ENCODE results near the gene PPP1R18. TPM values are rescaled to one million over a fixed set of nuclear protein-coding genes. Genes with fewer than 3 reads are reported as not detected.

PPP1R18 gene
- total and polyA plus RNA-seq, 9 of the 15 experiments (the other 6 are each of a cell fraction or from before 2014, with no cell fraction given) = 12.0 to 99.2 (median 42.6) TPM

DNA sequence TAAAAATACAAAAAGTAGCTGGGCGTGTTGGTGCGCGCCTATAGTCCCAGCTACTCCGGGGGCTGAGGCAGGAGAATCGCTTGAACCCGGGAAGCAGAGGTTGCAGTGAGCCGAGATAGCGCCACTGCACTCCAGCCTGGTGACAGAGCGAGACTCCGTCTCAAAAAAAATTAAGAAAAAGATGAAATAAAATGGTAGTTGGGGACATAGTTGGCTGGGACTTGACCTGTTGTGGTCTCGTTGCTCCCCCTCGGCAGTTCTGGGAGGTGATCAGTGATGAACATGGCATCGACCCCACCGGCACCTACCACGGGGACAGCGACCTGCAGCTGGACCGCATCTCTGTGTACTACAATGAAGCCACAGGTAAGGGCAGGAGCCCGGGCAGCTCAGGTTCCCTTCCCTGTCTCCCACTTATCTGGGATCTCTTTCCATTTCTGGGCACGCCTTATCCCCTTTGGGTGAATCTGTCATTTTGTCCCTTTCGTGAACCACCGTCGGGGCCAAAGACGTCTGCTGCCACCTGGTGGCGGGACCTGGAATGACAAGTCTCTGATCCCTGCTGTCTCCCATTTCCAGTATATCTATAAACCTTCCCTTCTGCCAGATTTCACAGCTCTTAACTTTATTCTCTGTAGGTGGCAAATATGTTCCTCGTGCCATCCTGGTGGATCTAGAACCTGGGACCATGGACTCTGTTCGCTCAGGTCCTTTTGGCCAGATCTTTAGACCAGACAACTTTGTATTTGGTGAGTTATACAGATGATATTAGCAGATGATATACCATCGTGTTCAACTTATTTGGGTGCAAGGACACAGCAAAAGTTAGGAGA, 36.1 kb upstream of the PPP1R18 start (continued):
- TF ChIP-seq ZNF140 (CRISPR knock-in tag; IDR thresholded peaks at IDR 0.05) (no peak), ZNF79 (CRISPR knock-in tag; IDR thresholded peaks at IDR 0.05; ENCODE audit: low read depth) (no peak), ZNF124 (CRISPR knock-in tag; IDR thresholded peaks at IDR 0.05) (no peak), HSF4 (CRISPR knock-in tag; IDR thresholded peaks at IDR 0.05; ENCODE audit: borderline replicate concordance) (no peak), BDP1 (IDR thresholded peaks at IDR 0.05; ENCODE audit: insufficient read depth, insufficient read length) (no peak), ZNF707 (CRISPR knock-in tag; conservative IDR thresholded peaks at IDR 0.05) (no peak), MXI1 (IDR thresholded peaks at IDR 0.05; ENCODE audit: low read depth, low read length) (no peak; the same call in 1 of the 2 replicates), SMARCB1 (IDR thresholded peaks at IDR 0.05; ENCODE audit: insufficient read length, low read depth) (no peak), NCOA1 (IDR thresholded peaks at IDR 0.05; ENCODE audit: low read depth) (no peak), ZFP1 (CRISPR knock-in tag; IDR thresholded peaks at IDR 0.05) (no peak), U2AF2 (optimal IDR thresholded peaks at IDR 0.05; ENCODE audit: low read depth, low read length) (no peak), CSDE1 (IDR thresholded peaks at IDR 0.05) (no peak), SIN3A (IDR thresholded peaks at IDR 0.05; ENCODE audit: borderline replicate concordance in 2 of 2, control insufficient read depth in 1 of 2, low read depth in 2 of 2, low read length in 2 of 2) (peak; percentile 69 to 75; a peak in 2 of 4 replicates), SRSF3 (IDR thresholded peaks at IDR 0.05; ENCODE audit: insufficient read depth, low read length) (no peak)
- TF ChIP-seq, protein P1, sequence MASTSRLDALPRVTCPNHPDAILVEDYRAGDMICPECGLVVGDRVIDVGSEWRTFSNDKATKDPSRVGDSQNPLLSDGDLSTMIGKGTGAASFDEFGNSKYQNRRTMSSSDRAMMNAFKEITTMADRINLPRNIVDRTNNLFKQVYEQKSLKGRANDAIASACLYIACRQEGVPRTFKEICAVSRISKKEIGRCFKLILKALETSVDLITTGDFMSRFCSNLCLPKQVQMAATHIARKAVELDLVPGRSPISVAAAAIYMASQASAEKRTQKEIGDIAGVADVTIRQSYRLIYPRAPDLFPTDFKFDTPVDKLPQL (IDR thresholded peaks at IDR 0.05; ENCODE audit: extremely low read depth, insufficient read length) = no peak
- TF ChIP-seq, protein P2, sequence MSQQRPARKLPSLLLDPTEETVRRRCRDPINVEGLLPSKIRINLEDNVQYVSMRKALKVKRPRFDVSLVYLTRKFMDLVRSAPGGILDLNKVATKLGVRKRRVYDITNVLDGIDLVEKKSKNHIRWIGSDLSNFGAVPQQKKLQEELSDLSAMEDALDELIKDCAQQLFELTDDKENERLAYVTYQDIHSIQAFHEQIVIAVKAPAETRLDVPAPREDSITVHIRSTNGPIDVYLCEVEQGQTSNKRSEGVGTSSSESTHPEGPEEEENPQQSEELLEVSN (IDR thresholded peaks at IDR 0.05; ENCODE audit: borderline replicate concordance in 1 of 2, extremely low read depth in 1 of 2, insufficient read depth in 1 of 2, insufficient read length in 1 of 2, low read depth in 1 of 2, low read length in 1 of 2, poor library complexity in 1 of 2, severe bottlenecking in 1 of 2) = no peak
- TF ChIP-seq, protein P3, sequence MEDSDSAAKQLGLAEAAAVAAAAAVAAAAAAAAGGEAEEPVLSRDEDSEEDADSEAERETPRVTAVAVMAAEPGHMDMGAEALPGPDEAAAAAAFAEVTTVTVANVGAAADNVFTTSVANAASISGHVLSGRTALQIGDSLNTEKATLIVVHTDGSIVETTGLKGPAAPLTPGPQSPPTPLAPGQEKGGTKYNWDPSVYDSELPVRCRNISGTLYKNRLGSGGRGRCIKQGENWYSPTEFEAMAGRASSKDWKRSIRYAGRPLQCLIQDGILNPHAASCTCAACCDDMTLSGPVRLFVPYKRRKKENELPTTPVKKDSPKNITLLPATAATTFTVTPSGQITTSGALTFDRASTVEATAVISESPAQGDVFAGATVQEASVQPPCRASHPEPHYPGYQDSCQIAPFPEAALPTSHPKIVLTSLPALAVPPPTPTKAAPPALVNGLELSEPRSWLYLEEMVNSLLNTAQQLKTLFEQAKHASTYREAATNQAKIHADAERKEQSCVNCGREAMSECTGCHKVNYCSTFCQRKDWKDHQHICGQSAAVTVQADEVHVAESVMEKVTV (CRISPR knock-in tag; IDR thresholded peaks at IDR 0.05) = peak; percentile 94
- TF ChIP-seq, protein P4, sequence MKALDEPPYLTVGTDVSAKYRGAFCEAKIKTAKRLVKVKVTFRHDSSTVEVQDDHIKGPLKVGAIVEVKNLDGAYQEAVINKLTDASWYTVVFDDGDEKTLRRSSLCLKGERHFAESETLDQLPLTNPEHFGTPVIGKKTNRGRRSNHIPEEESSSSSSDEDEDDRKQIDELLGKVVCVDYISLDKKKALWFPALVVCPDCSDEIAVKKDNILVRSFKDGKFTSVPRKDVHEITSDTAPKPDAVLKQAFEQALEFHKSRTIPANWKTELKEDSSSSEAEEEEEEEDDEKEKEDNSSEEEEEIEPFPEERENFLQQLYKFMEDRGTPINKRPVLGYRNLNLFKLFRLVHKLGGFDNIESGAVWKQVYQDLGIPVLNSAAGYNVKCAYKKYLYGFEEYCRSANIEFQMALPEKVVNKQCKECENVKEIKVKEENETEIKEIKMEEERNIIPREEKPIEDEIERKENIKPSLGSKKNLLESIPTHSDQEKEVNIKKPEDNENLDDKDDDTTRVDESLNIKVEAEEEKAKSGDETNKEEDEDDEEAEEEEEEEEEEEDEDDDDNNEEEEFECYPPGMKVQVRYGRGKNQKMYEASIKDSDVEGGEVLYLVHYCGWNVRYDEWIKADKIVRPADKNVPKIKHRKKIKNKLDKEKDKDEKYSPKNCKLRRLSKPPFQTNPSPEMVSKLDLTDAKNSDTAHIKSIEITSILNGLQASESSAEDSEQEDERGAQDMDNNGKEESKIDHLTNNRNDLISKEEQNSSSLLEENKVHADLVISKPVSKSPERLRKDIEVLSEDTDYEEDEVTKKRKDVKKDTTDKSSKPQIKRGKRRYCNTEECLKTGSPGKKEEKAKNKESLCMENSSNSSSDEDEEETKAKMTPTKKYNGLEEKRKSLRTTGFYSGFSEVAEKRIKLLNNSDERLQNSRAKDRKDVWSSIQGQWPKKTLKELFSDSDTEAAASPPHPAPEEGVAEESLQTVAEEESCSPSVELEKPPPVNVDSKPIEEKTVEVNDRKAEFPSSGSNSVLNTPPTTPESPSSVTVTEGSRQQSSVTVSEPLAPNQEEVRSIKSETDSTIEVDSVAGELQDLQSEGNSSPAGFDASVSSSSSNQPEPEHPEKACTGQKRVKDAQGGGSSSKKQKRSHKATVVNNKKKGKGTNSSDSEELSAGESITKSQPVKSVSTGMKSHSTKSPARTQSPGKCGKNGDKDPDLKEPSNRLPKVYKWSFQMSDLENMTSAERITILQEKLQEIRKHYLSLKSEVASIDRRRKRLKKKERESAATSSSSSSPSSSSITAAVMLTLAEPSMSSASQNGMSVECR (CRISPR knock-in tag; IDR thresholded peaks at IDR 0.05) = peak; percentile 83
